Body of pancreas (tissue), 4 donors: ENCODE results near the gene OBP2A.

Source experiments
- CTCF ChIP-seq, 7 experiments: fragments of 450-650 bp in 4 of 7; fragments of 200-600 bp in 3 of 7; sonication (generic) in 3 of 7; IDR thresholded peaks; one replicate each; pipeline ENCODE4 v1.5.1; 2016 to 2019; ENCODE audit warnings: antibody characterized with exemption in 7 of 7
- POLR2A ChIP-seq, 3 donors: fragments of 450-650 bp; IDR thresholded peaks; one replicate each; pipeline ENCODE4 v1.6.1; 2016; ENCODE audit warnings: antibody characterized with exemption in 3 of 3, mild to moderate bottlenecking in 2 of 3

GRCh38 chr9:135588886-135589595 is 43.1 kb downstream of the OBP2A start:
- TF ChIP-seq CTCF (IDR thresholded peaks at IDR 0.05) (no peak), POLR2A (IDR thresholded peaks at IDR 0.05) (no peak)
